Fibroblast of mammary gland (primary cell): ENCODE measurements around the gene PTX3.

Experiments
- DNase-seq: peaks from one replicate; pipeline ENCODE4 v3.0.0-alpha.2; 2010; ENCODE audit warnings: low read depth
- H3K4me3 ChIP-seq: 2 replicates; pipeline ENCODE4 v1.5.1; 2011; ENCODE audit warnings: low read depth, mild to moderate bottlenecking, low read length, moderate library complexity; ENCODE audit not compliant: control insufficient read depth
- CTCF ChIP-seq: conservative IDR thresholded peaks from 2 replicates; pipeline ENCODE4 v1.5.1; 2011; ENCODE audit warnings: low read depth, low read length, inconsistent platforms; ENCODE audit not compliant: control insufficient read depth, insufficient read depth

PTX3 gene

GRCh38 chr3:157409516-157409915 is 27.1 kb upstream of the PTX3 start:
- TF ChIP-seq CTCF = no peak
- H3K4me3 ChIP-seq = no peak overlapping the region
- no peak for DNase-seq

GRCh38 chr3:157410945-157411344 is 25.7 kb upstream of the PTX3 start:
- no peak overlapping the region for H3K4me3 ChIP-seq
- TF ChIP-seq CTCF = no peak
- no peak for DNase-seq

GRCh38 chr3:157412323-157412855 is 24.3 kb upstream of the PTX3 start:
- TF ChIP-seq CTCF = no peak
- no peak for DNase-seq
- no peak overlapping the region for H3K4me3 ChIP-seq

GRCh38 chr3:157414861-157415260 is 21.8 kb upstream of the PTX3 start:
- no peak for TF ChIP-seq CTCF
- no peak overlapping the region for H3K4me3 ChIP-seq
- DNase-seq = no peak

GRCh38 chr3:157416347-157417087 is 20.1 kb upstream of the PTX3 start:
- no peak for TF ChIP-seq CTCF
- no peak for DNase-seq
- no peak overlapping the region for H3K4me3 ChIP-seq

GRCh38 chr3:157417247-157417646 is 19.4 kb upstream of the PTX3 start:
- H3K4me3 ChIP-seq = no peak overlapping the region
- TF ChIP-seq CTCF = no peak
- DNase-seq = no peak
